A549 (cell line): ENCODE data around the gene CDK16. TPM values are rescaled to one million over a fixed set of nuclear protein-coding genes. Genes with fewer than 3 reads are reported as not detected.

Experiments
- ATAC-seq, 2 experiments: fragments of 200-7000 bp in 1 of 2; fragments of >200 bp in 1 of 2; cut with Nextera tagmentation in 1 of 2; cut with Tn5 transposase in 1 of 2; 3 replicates each; pipeline versions ENCODE4 v1.8.0 to v1.9.1; 2018 to 2020; ENCODE audit warnings: mild to moderate bottlenecking in 1 of 2, moderate library complexity in 1 of 2
- CTCF ChIA-PET: fragments of 300-600 bp; sonication (Branson Sonifier 250); formaldehyde crosslinking; extraction: SDS; loops from one replicate; lab custom pipeline; 2021; ENCODE audit warnings: antibody characterized with exemption, inconsistent platforms; lab: Yijun Ruan, JAX
- POLR2A ChIA-PET: fragments of 350-600 bp; formaldehyde crosslinking; extraction: SDS; loops from one replicate; lab custom pipeline; 2021; ENCODE audit warnings: antibody characterized with exemption, inconsistent platforms; lab: Yijun Ruan, JAX
- DNase-seq, 2 experiments: peaks; one replicate each; pipeline versions ENCODE4 v3.0.0 to v3.0.0-alpha.2; 2011 to 2016; ENCODE audit warnings: low read depth in 1 of 2, low spot score in 1 of 2
- FAIRE-seq: peaks from 2 replicates; lab custom pipeline; 2011; peaks lifted over from hg19 to GRCh38; lab: Jason Lieb, UNC
- H3K27ac ChIP-seq, 2 experiments: fragments of >200 bp; sonication (Bioruptor Twin); formaldehyde crosslinking; 3 replicates each; pipeline ENCODE4 v1.5.1; 2016 to 2017
- H3K4me1 ChIP-seq: fragments of >200 bp; sonication (Bioruptor Twin); formaldehyde crosslinking; 3 replicates; pipeline ENCODE4 v1.6.1; 2016
- H3K4me2 ChIP-seq: fragments of >200 bp; sonication (Bioruptor Twin); formaldehyde crosslinking; 3 replicates; pipeline ENCODE4 v1.6.1; 2016
- H3K4me3 ChIP-seq: fragments of >200 bp; sonication (Bioruptor Twin); formaldehyde crosslinking; 3 replicates; pipeline ENCODE4 v1.5.1; 2016
- H3K9me3 ChIP-seq: fragments of >200 bp; sonication (Bioruptor Twin); formaldehyde crosslinking; 3 replicates; pipeline ENCODE4 v1.6.1; 2016
- BCL3 ChIP-seq: fragments of >200 bp; sonication (Bioruptor Twin); formaldehyde crosslinking; IDR thresholded peaks from 3 replicates; pipeline ENCODE4 v1.6.1; 2016
- EHF ChIP-seq: fragments of 250-450 bp; sonication (Bioruptor Pico); IDR thresholded peaks from 2 replicates; pipeline ENCODE4 v1.5.0; 2020; ENCODE audit warnings: mild to moderate bottlenecking
- FOSB ChIP-seq: fragments of 250-450 bp; sonication (Bioruptor Pico); IDR thresholded peaks from 2 replicates; pipeline ENCODE4 v1.5.0; 2020; ENCODE audit warnings: mild to moderate bottlenecking, moderate library complexity
- HMGXB4 ChIP-seq: fragments of 250-450 bp; sonication (Bioruptor Pico); IDR thresholded peaks from 2 replicates; pipeline ENCODE4 v1.5.0; 2021; ENCODE audit warnings: mild to moderate bottlenecking, moderate library complexity, borderline replicate concordance
- HOXB5 ChIP-seq: fragments of 250-450 bp; sonication (Bioruptor Pico); IDR thresholded peaks from 2 replicates; pipeline ENCODE4 v1.5.0; 2020; ENCODE audit warnings: mild to moderate bottlenecking, moderate library complexity
- KDM1A ChIP-seq: fragments of 200-600 bp; sonication (generic); IDR thresholded peaks from 2 replicates; pipeline ENCODE4 v1.6.1; 2016; ENCODE audit warnings: low read depth, mild to moderate bottlenecking
- PBX3 ChIP-seq: IDR thresholded peaks from 2 replicates; pipeline ENCODE4 v1.6.1; 2012
- PHF8 ChIP-seq: fragments of 200-600 bp; sonication (generic); IDR thresholded peaks from 2 replicates; pipeline ENCODE4 v1.6.1; 2016; ENCODE audit warnings: low read depth, mild to moderate bottlenecking, antibody characterized with exemption, moderate library complexity, borderline replicate concordance
- RAD21 ChIP-seq, 2 experiments: fragments of >200 bp in 1 of 2; sonication (Bioruptor Twin) in 1 of 2; formaldehyde crosslinking in 1 of 2; IDR thresholded peaks in 1 of 2; conservative IDR thresholded peaks in 1 of 2; 2 replicates in 1 of 2; 3 replicates in 1 of 2; pipeline ENCODE4 v1.6.1; 2012 to 2018; ENCODE audit warnings: inconsistent platforms in 1 of 2
- RFX5 ChIP-seq: fragments of 450-650 bp; IDR thresholded peaks from 2 replicates; pipeline ENCODE4 v1.7.1; 2014; ENCODE audit warnings: antibody characterized with exemption, mild to moderate bottlenecking, moderate library complexity
- ZSCAN20 ChIP-seq: fragments of 250-450 bp; sonication (Bioruptor Pico); IDR thresholded peaks from 2 replicates; pipeline ENCODE4 v1.8.0; 2022; ENCODE audit warnings: mild to moderate bottlenecking, moderate library complexity
- WGBS: methylation state at CpG from one replicate; pipeline ENCODE4 v1.1.6; 2017; ENCODE audit errors: missing lambda C conversion rate; 5-methylcytosine and 5-hydroxymethylcytosine counted together
- polyA plus RNA-seq, 4 experiments: library from polyadenylated mRNA; depleted of rRNA in 3 of 4; stranded (reverse); fragments of >200 nt; fragmentation: RNase III in 1 of 4; extraction: RNeasy Plus Mini Kit Qiagen cat#74134 plus additional on column Dnase treatment in 1 of 4; gene quantifications; 2 replicates in 3 of 4; 3 replicates in 1 of 4; pipeline ENCODE4 v1.2.3, GENCODE V29; 2011 to 2017
- TF ChIP-seq, protein P1 (sequence below): fragments of 200-600 bp; sonication (generic); IDR thresholded peaks from 2 replicates; pipeline ENCODE4 v1.6.1; 2016; ENCODE audit warnings: antibody characterized with exemption, mild to moderate bottlenecking, moderate library complexity

Gene CDK16
- polyA plus RNA-seq, 2 of the 4 experiments (the other 2 are of a cell fraction): 105 to 111 TPM

GRCh38 chrX:47226071-47226470, 7.6 kb downstream of the CDK16 start:
- no peak for DNase-seq
- TF ChIP-seq KDM1A: no peak
- TF ChIP-seq, protein P1, sequence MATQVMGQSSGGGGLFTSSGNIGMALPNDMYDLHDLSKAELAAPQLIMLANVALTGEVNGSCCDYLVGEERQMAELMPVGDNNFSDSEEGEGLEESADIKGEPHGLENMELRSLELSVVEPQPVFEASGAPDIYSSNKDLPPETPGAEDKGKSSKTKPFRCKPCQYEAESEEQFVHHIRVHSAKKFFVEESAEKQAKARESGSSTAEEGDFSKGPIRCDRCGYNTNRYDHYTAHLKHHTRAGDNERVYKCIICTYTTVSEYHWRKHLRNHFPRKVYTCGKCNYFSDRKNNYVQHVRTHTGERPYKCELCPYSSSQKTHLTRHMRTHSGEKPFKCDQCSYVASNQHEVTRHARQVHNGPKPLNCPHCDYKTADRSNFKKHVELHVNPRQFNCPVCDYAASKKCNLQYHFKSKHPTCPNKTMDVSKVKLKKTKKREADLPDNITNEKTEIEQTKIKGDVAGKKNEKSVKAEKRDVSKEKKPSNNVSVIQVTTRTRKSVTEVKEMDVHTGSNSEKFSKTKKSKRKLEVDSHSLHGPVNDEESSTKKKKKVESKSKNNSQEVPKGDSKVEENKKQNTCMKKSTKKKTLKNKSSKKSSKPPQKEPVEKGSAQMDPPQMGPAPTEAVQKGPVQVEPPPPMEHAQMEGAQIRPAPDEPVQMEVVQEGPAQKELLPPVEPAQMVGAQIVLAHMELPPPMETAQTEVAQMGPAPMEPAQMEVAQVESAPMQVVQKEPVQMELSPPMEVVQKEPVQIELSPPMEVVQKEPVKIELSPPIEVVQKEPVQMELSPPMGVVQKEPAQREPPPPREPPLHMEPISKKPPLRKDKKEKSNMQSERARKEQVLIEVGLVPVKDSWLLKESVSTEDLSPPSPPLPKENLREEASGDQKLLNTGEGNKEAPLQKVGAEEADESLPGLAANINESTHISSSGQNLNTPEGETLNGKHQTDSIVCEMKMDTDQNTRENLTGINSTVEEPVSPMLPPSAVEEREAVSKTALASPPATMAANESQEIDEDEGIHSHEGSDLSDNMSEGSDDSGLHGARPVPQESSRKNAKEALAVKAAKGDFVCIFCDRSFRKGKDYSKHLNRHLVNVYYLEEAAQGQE: no peak
- TF ChIP-seq HOXB5: no peak
- no peak for TF ChIP-seq RAD21 (conservative IDR thresholded peaks at IDR 0.05 in 1 of 2, IDR thresholded peaks at IDR 0.05 in 1 of 2)
- no peak for TF ChIP-seq ZSCAN20 (CRISPR knock-in tag)
- Histone ChIP-seq H3K4me2 (no peak overlapping the region), H3K9me3 (no peaks in the 10 kb centered on the region), H3K27ac (no peak overlapping the region), H3K4me3 (no peak overlapping the region), H3K4me1 (peaks cover 6% of the 10 kb centered on the region; the same call in 1 of the 3 replicates)
- CTCF ChIA-PET: no interaction called here
- no peak for FAIRE-seq
- 88% methylated on average over 6 of the region's 6 CpGs for WGBS
- POLR2A ChIA-PET: no interaction called here
- ATAC-seq: no peak

GRCh38 chrX:47226531-47227333, 8.3 kb downstream of the CDK16 start:
- DNase-seq (no peak), ATAC-seq (no peak), FAIRE-seq (no peak)
- WGBS: 92% methylated on average over 6 of the region's 19 CpGs
- H3K4me3 ChIP-seq: no peak overlapping the region
- ChIA-PET POLR2A (no interaction called here), CTCF (no interaction called here)
- no peak overlapping the region for H3K4me2 ChIP-seq
- no peaks in the 10 kb centered on the region for H3K4me1 ChIP-seq
- no peaks in the 10 kb centered on the region for H3K9me3 ChIP-seq
- H3K27ac ChIP-seq: no peak overlapping the region
- TF ChIP-seq FOSB (CRISPR knock-in tag) (no peak), ZSCAN20 (CRISPR knock-in tag) (no peak), BCL3 (no peak)

- Histone ChIP-seq H3K4me3 (no peak overlapping the region), H3K9me3 (no peaks in the 10 kb centered on the region), H3K4me1 (peaks cover 4% of the 10 kb centered on the region; the same call in 2 of the 3 replicates), H3K4me2 (no peak overlapping the region), H3K27ac (no peak overlapping the region)
- DNase-seq: no peak
- ChIA-PET POLR2A (no interaction called here), CTCF (no interaction called here)
- TF ChIP-seq, protein P1: no peak
- TF ChIP-seq FOSB (CRISPR knock-in tag): no peak
- TF ChIP-seq RFX5: no peak
- no peak for TF ChIP-seq EHF (CRISPR knock-in tag)
- TF ChIP-seq PHF8: no peak
- no peak for TF ChIP-seq HMGXB4 (CRISPR knock-in tag)
- TF ChIP-seq PBX3: no peak
- no peak for TF ChIP-seq HOXB5
- ATAC-seq: no peak
- WGBS: 97% methylated on average over 9 of the region's 9 CpGs
- no peak for FAIRE-seq
Measured at GRCh38 chrX:47227334-47227583, 8.8 kb downstream of the CDK16 start.
